ENCODE measurements around the gene NFIB. TPM values are rescaled to one million over a fixed set of nuclear protein-coding genes. Genes with fewer than 3 reads are reported as not detected.

Gene NFIB
- total RNA-seq, 1 experiment from 2014 or later: 75.8 TPM

DNA sequence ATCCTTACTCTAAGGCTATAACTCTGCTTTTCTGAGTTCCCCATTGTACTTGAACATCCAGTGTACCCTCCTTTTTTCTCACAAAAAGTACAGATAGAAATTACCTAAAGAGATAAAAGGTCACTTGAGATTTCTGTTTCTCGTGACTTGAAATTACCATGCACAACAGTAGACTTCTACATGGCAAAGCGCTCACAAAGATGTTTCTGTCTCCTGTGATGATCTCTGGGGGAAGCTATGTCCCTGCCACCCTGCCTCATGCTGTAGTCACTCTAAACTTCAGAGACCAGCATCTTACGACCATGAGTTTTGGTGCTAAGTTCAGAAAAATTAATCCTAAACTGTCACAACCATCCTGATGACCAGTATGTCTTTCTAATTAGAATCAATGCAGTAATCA, 36.2 kb downstream of the NFIB start:
- BruUV-seq (replicated peaks): no TSS peak
- CTCF ChIA-PET: interaction anchor here (0.6 to 1.0 kb wide), 3 partner anchors 21 to 156 kb away, joined by 3 to 4 read pairs (median 3); no protein-coding TSS in a partner anchor
- intact Hi-C loops (cut with micrococcal nuclease; ENCODE audit: unreplicated experiment): loop anchor here (2.0 to 5.0 kb wide), 2 partner anchors 45 to 65 kb away; no protein-coding TSS in a partner anchor
- H3K27me3 Mint-ChIP-seq (ENCODE audit: unreplicated experiment): no peaks in the 10 kb centered on the region
- no peak for DNase-seq
- H3K27ac Mint-ChIP-seq (ENCODE audit: unreplicated experiment): peak overlapping the region; percentile 63
- H3K4me1 Mint-ChIP-seq (ENCODE audit: low read depth, unreplicated experiment): peaks cover 59% of the 10 kb centered on the region
- TF ChIP-seq, protein P1, sequence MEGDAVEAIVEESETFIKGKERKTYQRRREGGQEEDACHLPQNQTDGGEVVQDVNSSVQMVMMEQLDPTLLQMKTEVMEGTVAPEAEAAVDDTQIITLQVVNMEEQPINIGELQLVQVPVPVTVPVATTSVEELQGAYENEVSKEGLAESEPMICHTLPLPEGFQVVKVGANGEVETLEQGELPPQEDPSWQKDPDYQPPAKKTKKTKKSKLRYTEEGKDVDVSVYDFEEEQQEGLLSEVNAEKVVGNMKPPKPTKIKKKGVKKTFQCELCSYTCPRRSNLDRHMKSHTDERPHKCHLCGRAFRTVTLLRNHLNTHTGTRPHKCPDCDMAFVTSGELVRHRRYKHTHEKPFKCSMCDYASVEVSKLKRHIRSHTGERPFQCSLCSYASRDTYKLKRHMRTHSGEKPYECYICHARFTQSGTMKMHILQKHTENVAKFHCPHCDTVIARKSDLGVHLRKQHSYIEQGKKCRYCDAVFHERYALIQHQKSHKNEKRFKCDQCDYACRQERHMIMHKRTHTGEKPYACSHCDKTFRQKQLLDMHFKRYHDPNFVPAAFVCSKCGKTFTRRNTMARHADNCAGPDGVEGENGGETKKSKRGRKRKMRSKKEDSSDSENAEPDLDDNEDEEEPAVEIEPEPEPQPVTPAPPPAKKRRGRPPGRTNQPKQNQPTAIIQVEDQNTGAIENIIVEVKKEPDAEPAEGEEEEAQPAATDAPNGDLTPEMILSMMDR (IDR thresholded peaks at IDR 0.05; ENCODE audit: unreplicated experiment): no peak
- H3K9me3 Mint-ChIP-seq (ENCODE audit: low read depth, unreplicated experiment): no peaks in the 10 kb centered on the region
- peak overlapping the region; percentile 51 for H3K4me3 Mint-ChIP-seq (ENCODE audit: low read depth, unreplicated experiment)
- H3K36me3 Mint-ChIP-seq (ENCODE audit: insufficient read depth, unreplicated experiment): peaks cover 21% of the 10 kb centered on the region

DNA sequence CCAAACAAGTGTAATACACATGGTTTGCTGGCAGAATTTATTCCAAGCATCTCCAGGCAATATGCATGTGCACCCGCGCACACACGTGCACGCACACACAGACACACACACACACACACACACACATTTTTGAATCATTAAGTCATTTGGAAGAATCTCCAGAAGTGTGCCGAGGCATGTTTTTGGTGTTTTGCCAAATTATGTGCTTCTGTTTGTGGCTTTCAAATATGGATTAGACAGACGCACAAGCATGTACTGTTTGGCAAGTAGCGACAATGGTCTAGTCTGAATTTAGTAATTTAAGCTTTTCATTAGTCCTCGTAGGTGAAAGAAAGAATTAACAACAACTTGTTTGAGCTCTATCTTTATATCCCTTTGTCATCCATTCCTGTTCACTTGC, 36.7 kb downstream of the NFIB start:
- H3K9me3 Mint-ChIP-seq (ENCODE audit: low read depth, unreplicated experiment): no peaks in the 10 kb centered on the region
- peak overlapping the region; percentile 51 for H3K4me3 Mint-ChIP-seq (ENCODE audit: low read depth, unreplicated experiment)
- intact Hi-C loops (cut with micrococcal nuclease; ENCODE audit: unreplicated experiment): loop anchor here (5.0 kb wide), 1 partner anchor 45 kb away; no protein-coding TSS in a partner anchor
- TF ChIP-seq, protein P1 (IDR thresholded peaks at IDR 0.05; ENCODE audit: unreplicated experiment): no peak
- CTCF ChIA-PET: interaction anchor here (0.8 to 1.3 kb wide), 4 partner anchors 17 to 123 kb away, joined by 3 to 4 read pairs (median 4); no protein-coding TSS in a partner anchor
- H3K27ac Mint-ChIP-seq (ENCODE audit: unreplicated experiment): peak overlapping the region; percentile 63
- H3K4me1 Mint-ChIP-seq (ENCODE audit: low read depth, unreplicated experiment): peaks cover 59% of the 10 kb centered on the region
- BruUV-seq (replicated peaks): no TSS peak
- H3K27me3 Mint-ChIP-seq (ENCODE audit: unreplicated experiment): no peaks in the 10 kb centered on the region
- peak; percentile 32 for DNase-seq
- peaks cover 21% of the 10 kb centered on the region for H3K36me3 Mint-ChIP-seq (ENCODE audit: insufficient read depth, unreplicated experiment)

DNA sequence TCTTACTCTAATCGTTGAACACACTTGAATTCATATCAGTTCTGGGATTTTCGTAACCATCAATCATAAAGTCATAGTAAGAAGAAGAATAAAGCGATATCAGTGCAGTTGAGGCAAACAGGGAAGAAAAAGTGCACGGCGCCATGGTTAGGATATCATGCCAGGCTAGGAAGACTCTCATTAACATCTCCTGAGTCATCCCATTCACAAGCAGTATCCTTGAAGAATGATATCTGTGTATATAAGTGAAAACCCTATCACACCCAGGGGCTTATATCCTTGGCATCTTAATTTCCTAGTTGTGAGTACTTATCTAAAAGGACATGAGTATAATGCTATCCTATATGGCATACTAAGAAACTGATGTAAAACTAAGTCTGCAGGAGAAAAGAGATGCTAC, 38.6 kb downstream of the NFIB start:
- intact Hi-C loops (cut with micrococcal nuclease; ENCODE audit: unreplicated experiment): loop anchor here (5.0 kb wide), 1 partner anchor 47 kb away; no protein-coding TSS in a partner anchor
- H3K9me3 Mint-ChIP-seq (ENCODE audit: low read depth, unreplicated experiment): no peaks in the 10 kb centered on the region
- no peak for DNase-seq
- no TSS peak for BruUV-seq (replicated peaks)
- H3K27ac Mint-ChIP-seq (ENCODE audit: unreplicated experiment): no peak overlapping the region
- peaks cover 66% of the 10 kb centered on the region for H3K4me1 Mint-ChIP-seq (ENCODE audit: low read depth, unreplicated experiment)
- H3K4me3 Mint-ChIP-seq (ENCODE audit: low read depth, unreplicated experiment): no peak overlapping the region
- TF ChIP-seq, protein P1 (IDR thresholded peaks at IDR 0.05; ENCODE audit: unreplicated experiment): no peak
- CTCF ChIA-PET: interaction anchor here (0.6 kb wide), 1 partner anchor 13 kb away, joined by 3 read pairs; no protein-coding TSS in a partner anchor
- H3K36me3 Mint-ChIP-seq (ENCODE audit: insufficient read depth, unreplicated experiment): peaks cover 21% of the 10 kb centered on the region
- no peaks in the 10 kb centered on the region for H3K27me3 Mint-ChIP-seq (ENCODE audit: unreplicated experiment)

DNA sequence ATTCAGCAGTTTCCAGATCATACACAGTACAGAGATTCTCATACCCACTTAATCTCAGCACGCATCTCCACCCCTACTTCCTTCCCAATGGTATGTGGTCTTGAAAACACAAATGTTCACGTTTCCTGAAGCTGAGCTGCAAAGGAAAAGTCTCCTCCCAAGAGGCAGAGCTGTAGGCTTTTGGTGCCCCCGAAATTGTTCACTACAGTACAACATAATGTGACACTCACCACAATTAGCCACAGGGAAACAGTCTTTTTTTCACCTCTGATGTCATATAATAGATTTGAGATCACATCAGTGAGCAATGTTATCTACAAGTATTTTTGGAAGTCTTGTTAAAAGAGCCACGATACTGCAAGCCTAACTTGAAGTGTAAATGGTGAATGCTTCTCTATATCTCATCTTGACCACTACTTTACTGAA, 40.2 kb downstream of the NFIB start:
- intact Hi-C loops (cut with micrococcal nuclease; ENCODE audit: unreplicated experiment): no loop called here
- peaks cover 21% of the 10 kb centered on the region for H3K36me3 Mint-ChIP-seq (ENCODE audit: insufficient read depth, unreplicated experiment)
- DNase-seq: no peak
- H3K4me1 Mint-ChIP-seq (ENCODE audit: low read depth, unreplicated experiment): peaks cover 50% of the 10 kb centered on the region
- H3K27ac Mint-ChIP-seq (ENCODE audit: unreplicated experiment): peak overlapping the region; percentile 42
- BruUV-seq (replicated peaks): no TSS peak
- H3K27me3 Mint-ChIP-seq (ENCODE audit: unreplicated experiment): no peaks in the 10 kb centered on the region
- TF ChIP-seq, protein P1 (IDR thresholded peaks at IDR 0.05; ENCODE audit: unreplicated experiment): no peak
- H3K4me3 Mint-ChIP-seq (ENCODE audit: low read depth, unreplicated experiment): peak overlapping the region; percentile 48
- H3K9me3 Mint-ChIP-seq (ENCODE audit: low read depth, unreplicated experiment): no peaks in the 10 kb centered on the region
- CTCF ChIA-PET: interaction anchor here (0.6 kb wide), 1 partner anchor 53 kb away, joined by 6 read pairs; no protein-coding TSS in a partner anchor

Measured in Calu3 (cell line).